ENCODE data around the gene NELL2. TPM values are rescaled to one million over a fixed set of nuclear protein-coding genes. Genes with fewer than 3 reads are reported as not detected.

The NELL2 gene
- total and polyA plus RNA-seq, 8 donors = 0.27 to 0.79 (median 0.71) TPM

- Histone ChIP-seq H3K36me3 (no peaks in the 10 kb centered on the region), H3K27me3 (no peaks in the 10 kb centered on the region), H3K4me1 (no peaks in the 10 kb centered on the region), H3K4me3 (no peak overlapping the region), H3K9me3 (no peaks in the 10 kb centered on the region), H3K27ac (no peak overlapping the region)
- no peak for FAIRE-seq
- no peak for ATAC-seq
- no peak for DNase-seq
- TF ChIP-seq CTCF (IDR thresholded peaks at IDR 0.05) = no peak
- intact Hi-C loops (cut with DNase I) = no loop called here
- 50 to 75% methylated on average over 1 of the region's 1 CpG for WGBS, 2 donors
These were observed 391.3 kb downstream of the NELL2 start for GRCh38 chr12:44484862-44485261.

- peaks cover 0 to 3% (median 0%) of the 10 kb centered on the region in 4 donors for H3K9me3 ChIP-seq
- WGBS, 2 donors = 61 to 73% methylated on average over 6 of the region's 6 CpGs
- no peak for TF ChIP-seq CTCF (IDR thresholded peaks at IDR 0.05)
- intact Hi-C loops (cut with DNase I) = no loop called here
- H3K4me3 ChIP-seq = no peak overlapping the region
- no peak for FAIRE-seq
- H3K27me3 ChIP-seq = no peaks in the 10 kb centered on the region
- no peaks in the 10 kb centered on the region for H3K36me3 ChIP-seq
- no peak for DNase-seq
- H3K4me1 ChIP-seq = no peaks in the 10 kb centered on the region
- no peak overlapping the region for H3K27ac ChIP-seq
- no peak for ATAC-seq
These were observed 398.7 kb downstream of the NELL2 start for GRCh38 chr12:44477331-44477980.

DNA sequence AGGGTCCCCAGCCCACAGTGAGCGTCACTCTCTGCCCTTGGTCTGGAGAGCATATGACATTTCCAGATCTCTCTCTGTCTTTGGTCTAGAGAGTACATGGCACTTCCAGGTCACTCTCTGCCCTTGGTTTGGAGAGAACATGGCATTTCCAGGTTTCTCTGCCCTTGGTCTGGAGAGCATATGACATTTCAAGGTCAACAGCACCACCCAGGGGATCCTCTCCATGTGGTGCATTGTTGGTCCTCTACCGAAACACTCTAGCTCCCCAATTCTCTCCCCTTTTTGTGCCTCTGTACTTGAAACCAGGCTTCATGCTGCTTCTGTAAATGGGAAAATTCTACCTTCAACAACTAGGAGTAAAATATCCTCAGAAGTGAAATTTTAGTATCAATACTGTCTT lies 399.4 kb downstream of the NELL2 start:
- Histone ChIP-seq H3K27me3 (no peaks in the 10 kb centered on the region), H3K9me3 (peaks cover 0 to 3% (median 0%) of the 10 kb centered on the region in 4 donors), H3K36me3 (no peaks in the 10 kb centered on the region), H3K4me3 (no peak overlapping the region), H3K4me1 (no peaks in the 10 kb centered on the region), H3K27ac (no peak overlapping the region)
- WGBS, 2 donors = 75 to 85% methylated on average over 2 of the region's 2 CpGs
- no peak for ATAC-seq
- DNase-seq = no peak
- TF ChIP-seq CTCF (IDR thresholded peaks at IDR 0.05) = no peak
- FAIRE-seq = no peak
- intact Hi-C loops (cut with DNase I) = no loop called here

DNA sequence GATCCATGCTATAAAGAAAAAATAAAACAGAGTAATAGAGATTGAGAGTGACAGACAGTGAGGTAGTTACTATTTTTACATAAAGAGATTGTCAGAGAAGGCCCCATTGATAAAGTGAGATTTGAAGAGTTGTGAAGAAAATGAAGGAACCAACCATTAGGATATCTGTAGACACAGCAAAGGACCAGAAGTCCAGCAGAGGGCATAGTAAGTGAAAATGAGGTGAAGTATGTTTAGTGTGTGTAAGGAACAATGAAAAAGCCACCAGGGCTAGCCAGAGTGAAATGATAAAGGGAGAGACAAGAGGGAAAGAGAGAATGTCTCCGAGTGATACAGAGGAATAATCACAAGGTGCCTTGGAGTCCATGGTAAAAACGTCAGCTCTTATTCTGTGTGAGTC lies 411.0 kb downstream of the NELL2 start:
- no peak overlapping the region for H3K27ac ChIP-seq
- H3K4me1 ChIP-seq = no peaks in the 10 kb centered on the region
- TF ChIP-seq CTCF (IDR thresholded peaks at IDR 0.05) = no peak
- no peaks in the 10 kb centered on the region for H3K36me3 ChIP-seq
- ATAC-seq (no peak), DNase-seq (no peak), FAIRE-seq (no peak)
- 38 to 45% methylated on average over 2 of the region's 2 CpGs for WGBS, 2 donors
- H3K27me3 ChIP-seq = no peaks in the 10 kb centered on the region
- H3K9me3 ChIP-seq = no peaks in the 10 kb centered on the region
- no peak overlapping the region for H3K4me3 ChIP-seq
- intact Hi-C loops (cut with DNase I) = no loop called here

GRCh38 chr12:44464180-44464579 lies 411.9 kb downstream of the NELL2 start:
- H3K27ac ChIP-seq = no peak overlapping the region

More at GRCh38 chr12:44464180-44464579, 411.9 kb downstream of the NELL2 start:
- DNase-seq = no peak
- Histone ChIP-seq H3K36me3 (no peaks in the 10 kb centered on the region), H3K9me3 (no peaks in the 10 kb centered on the region), H3K4me1 (no peaks in the 10 kb centered on the region), H3K4me3 (no peak overlapping the region), H3K27me3 (no peaks in the 10 kb centered on the region)
- intact Hi-C loops (cut with DNase I) = no loop called here
- no peak for ATAC-seq
- FAIRE-seq = no peak
- WGBS, 2 donors = 32 to 44% methylated on average over 2 of the region's 2 CpGs
- TF ChIP-seq CTCF (IDR thresholded peaks at IDR 0.05) = no peak
